Upper lobe of right lung (tissue), 1 donor: ENCODE data around the gene RTP2. TPM values are rescaled to one million over a fixed set of nuclear protein-coding genes. Genes with fewer than 3 reads are reported as not detected.

Experiments used
- ATAC-seq: fragments of 200-7000 bp; cut with Tn5 transposase; one replicate; pipeline ENCODE4 v1.9.1; 2020; ENCODE audit warnings: mild to moderate bottlenecking, moderate library complexity
- DNase-seq: peaks from one replicate; pipeline ENCODE4 v3.0.0-alpha.2; 2020
- H3K27ac ChIP-seq: fragments of 200-600 bp; one replicate; pipeline ENCODE4 v1.8.0; 2022
- H3K27me3 ChIP-seq: fragments of 200-600 bp; one replicate; pipeline ENCODE4 v1.8.0; 2022; ENCODE audit warnings: mild to moderate bottlenecking
- H3K36me3 ChIP-seq: fragments of 200-600 bp; one replicate; pipeline ENCODE4 v1.8.0; 2022
- H3K4me1 ChIP-seq: fragments of 200-600 bp; one replicate; pipeline ENCODE4 v1.8.0; 2022
- H3K4me3 ChIP-seq: fragments of 200-600 bp; one replicate; pipeline ENCODE4 v1.8.0; 2022; ENCODE audit warnings: mild to moderate bottlenecking
- H3K9me3 ChIP-seq: fragments of 200-600 bp; one replicate; pipeline ENCODE4 v1.8.0; 2022
- intact Hi-C: fragments of 100-400 bp; cut with DNase I; formaldehyde crosslinking; loops from one replicate; pipeline ENCODE4 v1.11.0; 2022
- total RNA-seq: library from RNA; stranded (reverse); fragmentation: NEBNext Ultra II Directional; extraction: Animal tissue kit (Norgen Biotek cat#: 25700); gene quantifications from one replicate; pipeline ENCODE4 v1.2.1, GENCODE V29; 2021
- TF ChIP-seq, protein P1 (sequence below): fragments of 200-600 bp; IDR thresholded peaks from one replicate; pipeline ENCODE4 v1.8.0; 2022; ENCODE audit warnings: antibody characterized with exemption
- donor health status: DM: no; HTN: yes; CAD: no; lungs with severe emphysema.

Gene RTP2
- total RNA-seq, 1 donor from 2014 or later, result not detected

- no peak overlapping the region for H3K4me3 ChIP-seq
- intact Hi-C loops, result no loop called here
- H3K4me1 ChIP-seq, result no peaks in the 10 kb centered on the region
- TF ChIP-seq, protein P1, sequence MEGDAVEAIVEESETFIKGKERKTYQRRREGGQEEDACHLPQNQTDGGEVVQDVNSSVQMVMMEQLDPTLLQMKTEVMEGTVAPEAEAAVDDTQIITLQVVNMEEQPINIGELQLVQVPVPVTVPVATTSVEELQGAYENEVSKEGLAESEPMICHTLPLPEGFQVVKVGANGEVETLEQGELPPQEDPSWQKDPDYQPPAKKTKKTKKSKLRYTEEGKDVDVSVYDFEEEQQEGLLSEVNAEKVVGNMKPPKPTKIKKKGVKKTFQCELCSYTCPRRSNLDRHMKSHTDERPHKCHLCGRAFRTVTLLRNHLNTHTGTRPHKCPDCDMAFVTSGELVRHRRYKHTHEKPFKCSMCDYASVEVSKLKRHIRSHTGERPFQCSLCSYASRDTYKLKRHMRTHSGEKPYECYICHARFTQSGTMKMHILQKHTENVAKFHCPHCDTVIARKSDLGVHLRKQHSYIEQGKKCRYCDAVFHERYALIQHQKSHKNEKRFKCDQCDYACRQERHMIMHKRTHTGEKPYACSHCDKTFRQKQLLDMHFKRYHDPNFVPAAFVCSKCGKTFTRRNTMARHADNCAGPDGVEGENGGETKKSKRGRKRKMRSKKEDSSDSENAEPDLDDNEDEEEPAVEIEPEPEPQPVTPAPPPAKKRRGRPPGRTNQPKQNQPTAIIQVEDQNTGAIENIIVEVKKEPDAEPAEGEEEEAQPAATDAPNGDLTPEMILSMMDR, result no peak
- H3K36me3 ChIP-seq, result no peaks in the 10 kb centered on the region
- no peak for DNase-seq
- H3K27ac ChIP-seq, result no peak overlapping the region
- H3K9me3 ChIP-seq, result no peaks in the 10 kb centered on the region
- no peak for ATAC-seq
- no peaks in the 10 kb centered on the region for H3K27me3 ChIP-seq
These were observed 41.1 kb downstream of the RTP2 start for GRCh38 chr3:187661267-187661666.

GRCh38 chr3:187651282-187651681, 51.1 kb downstream of the RTP2 start:
- intact Hi-C loops, result no loop called here
- no peaks in the 10 kb centered on the region for H3K36me3 ChIP-seq
- no peak for ATAC-seq
- H3K27me3 ChIP-seq, result peaks cover 19% of the 10 kb centered on the region
- H3K9me3 ChIP-seq, result no peaks in the 10 kb centered on the region
- H3K27ac ChIP-seq, result no peak overlapping the region
- no peaks in the 10 kb centered on the region for H3K4me1 ChIP-seq
- H3K4me3 ChIP-seq, result no peak overlapping the region
- TF ChIP-seq, protein P1, result no peak
- DNase-seq, result no peak

Other genes starting within 250 kb of the RTP2 start
- not detected for gene SST, start 32.2 kb downstream of the RTP2 start, total RNA-seq
- 106 TPM for gene BCL6, start 42.9 kb upstream of the RTP2 start, total RNA-seq